ENCODE data around the gene PHGDH. TPM values are rescaled to one million over a fixed set of nuclear protein-coding genes. Genes with fewer than 3 reads are reported as not detected.

PHGDH gene
- total and polyA plus RNA-seq, 2 of the 13 experiments (the other 11 are each of a cell fraction or from before 2014, with no cell fraction given): 95.8 to 133 TPM

DNA sequence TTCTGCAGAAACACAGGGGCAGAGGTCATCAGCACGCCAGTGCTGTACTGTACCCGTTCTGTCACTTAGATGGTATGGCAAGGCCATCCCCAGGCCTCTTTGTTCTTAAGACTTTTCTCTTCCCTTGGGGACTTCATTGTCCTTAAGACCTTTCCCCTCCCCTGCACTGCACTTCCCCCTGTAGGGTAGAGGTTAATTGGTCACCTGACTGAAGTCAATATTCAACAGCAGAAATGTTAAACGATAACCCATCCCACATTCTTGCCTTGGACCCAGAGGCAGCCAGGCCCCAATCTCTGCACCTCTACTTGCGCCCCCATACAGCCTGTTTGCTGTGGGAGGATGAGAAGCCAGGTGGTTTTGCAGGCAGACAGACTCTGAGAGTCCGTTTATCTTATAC is 10.2 kb downstream of the PHGDH start (continued):
- TF ChIP-seq, protein P1, sequence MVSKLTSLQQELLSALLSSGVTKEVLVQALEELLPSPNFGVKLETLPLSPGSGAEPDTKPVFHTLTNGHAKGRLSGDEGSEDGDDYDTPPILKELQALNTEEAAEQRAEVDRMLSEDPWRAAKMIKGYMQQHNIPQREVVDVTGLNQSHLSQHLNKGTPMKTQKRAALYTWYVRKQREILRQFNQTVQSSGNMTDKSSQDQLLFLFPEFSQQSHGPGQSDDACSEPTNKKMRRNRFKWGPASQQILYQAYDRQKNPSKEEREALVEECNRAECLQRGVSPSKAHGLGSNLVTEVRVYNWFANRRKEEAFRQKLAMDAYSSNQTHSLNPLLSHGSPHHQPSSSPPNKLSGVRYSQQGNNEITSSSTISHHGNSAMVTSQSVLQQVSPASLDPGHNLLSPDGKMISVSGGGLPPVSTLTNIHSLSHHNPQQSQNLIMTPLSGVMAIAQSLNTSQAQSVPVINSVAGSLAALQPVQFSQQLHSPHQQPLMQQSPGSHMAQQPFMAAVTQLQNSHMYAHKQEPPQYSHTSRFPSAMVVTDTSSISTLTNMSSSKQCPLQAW (CRISPR knock-in tag; IDR thresholded peaks at IDR 0.05): 0 out of 2 replicates have a peak, but pooled peaks have one; percentile 38
- TF ChIP-seq RBM22 (optimal IDR thresholded peaks at IDR 0.05; ENCODE audit: low read length) (peak; percentile 24), RXRA (CRISPR knock-in tag; IDR thresholded peaks at IDR 0.05) (no peak; the same call in 1 of the 2 replicates), SALL1 (CRISPR knock-in tag; IDR thresholded peaks at IDR 0.05) (peak; percentile 26; the same call in 1 of the 2 replicates), TFE3 (CRISPR knock-in tag; IDR thresholded peaks at IDR 0.05) (peak; percentile 47; the same call in 1 of the 2 replicates), ZNF274 (CRISPR knock-in tag; IDR thresholded peaks at IDR 0.05) (no peak), SOX6 (IDR thresholded peaks at IDR 0.05) (no peak), SOX6 (CRISPR knock-in tag; IDR thresholded peaks at IDR 0.05) (peak; percentile 53; the same call in 1 of the 2 replicates), PPARG (CRISPR knock-in tag; conservative IDR thresholded peaks at IDR 0.05) (peak; percentile 92), RFXANK (CRISPR knock-in tag; IDR thresholded peaks at IDR 0.05) (no peak)

GRCh38 chr1:119724611-119725218 is 13.0 kb downstream of the PHGDH start:
- peak; percentile 99 for FAIRE-seq
- H3K9ac ChIP-seq (ENCODE audit: insufficient read depth, low read depth, low read length): peak overlapping the region; percentile 53
- peak; percentile 94 for ATAC-seq
- H3K36me3 ChIP-seq (replicated peaks in 1 of 2; ENCODE audit: control insufficient read depth in 1 of 2, insufficient read depth in 2 of 2, low read length in 2 of 2): peaks cover 31 to 90% of the 10 kb centered on the region in 2 experiments
- H3K27ac ChIP-seq (ENCODE audit: extremely low read length, insufficient read depth, low read length): peak overlapping the region; percentile 85
- in situ Hi-C loops (cut with HindIII; ENCODE audit: extremely low pct_ligation_motif_present, low pct_unique_long_range_greater_than_20kb) (no loop called here), intact Hi-C loops (cut with micrococcal nuclease; ENCODE audit: unreplicated experiment) (loop anchor here (1.0 kb wide), 1 partner anchor 10 kb away; no protein-coding TSS in a partner anchor)
- CTCF ChIA-PET (ENCODE audit: low intra/inter-chr PET ratio, low total read pairs): interaction anchor here (1.0 kb wide), 1 partner anchor 13 kb away, joined by 3 read pairs; the partner anchor contains the start of gene PHGDH
- POLR2A ChIA-PET: interaction anchor here (0.7 to 3.5 kb wide), 11 partner anchors 9 to 93 kb away, joined by 3 to 88 read pairs (median 5); partner anchors contain the start of genes PHGDH and ZNF697
- no TSS peak for BruUV-seq (replicated peaks)
- peak overlapping the region in 1 of 3 experiments; percentile 5; a peak in 1 of 6 replicates for H3K4me3 ChIP-seq (replicated peaks in 1 of 3; ENCODE audit: insufficient read depth in 1 of 3, low read depth in 2 of 3, low read length in 3 of 3)
- H3K9me3 ChIP-seq (ENCODE audit: low read length): no peaks in the 10 kb centered on the region
- H3K79me2 ChIP-seq (ENCODE audit: insufficient read depth, low read length): peaks cover 23% of the 10 kb centered on the region
- H3K27me3 ChIP-seq (ENCODE audit: control insufficient read depth in 1 of 2, insufficient read depth in 2 of 2, low read length in 2 of 2): no peaks in the 10 kb centered on the region
- peak overlapping the region; percentile 59 for H3K4me2 ChIP-seq (ENCODE audit: low read depth, low read length)
- peak; percentile 97 for DNase-seq (ENCODE audit: low spot score)
- no peak overlapping the region for H2AFZ ChIP-seq (ENCODE audit: low read length)
- peaks cover 100% of the 10 kb centered on the region for H3K4me1 ChIP-seq (ENCODE audit: insufficient read depth, low read length)
- 4% methylated on average over 8 of the region's 8 CpGs for WGBS (ENCODE audit: low lambda C conversion rate)
- H4K20me1 ChIP-seq (ENCODE audit: insufficient read depth, low read length): no peaks in the 10 kb centered on the region; the same call in 1 of the 2 replicates
- TF ChIP-seq E2F5 (CRISPR knock-in tag; conservative IDR thresholded peaks at IDR 0.05) (no peak), ZNF329 (CRISPR knock-in tag; IDR thresholded peaks at IDR 0.05; ENCODE audit: low read depth) (no peak), ZNF160 (CRISPR knock-in tag; IDR thresholded peaks at IDR 0.05) (no peak), MATR3 (CRISPR knock-in tag; IDR thresholded peaks at IDR 0.05) (no peak), RFXANK (CRISPR knock-in tag; IDR thresholded peaks at IDR 0.05) (no peak), FLYWCH1 (CRISPR knock-in tag; IDR thresholded peaks at IDR 0.05) (no peak), MXD4 (CRISPR knock-in tag; IDR thresholded peaks at IDR 0.05) (no peak), TRIM24 (CRISPR knock-in tag; IDR thresholded peaks at IDR 0.05) (0 out of 2 replicates have a peak, but pooled peaks have one; percentile 12)

All from HepG2 (cell line).